ENCODE data around the gene FAM228B. TPM values are rescaled to one million over a fixed set of nuclear protein-coding genes. Genes with fewer than 3 reads are reported as not detected.

FAM228B gene
- total and polyA plus RNA-seq, 7 donors = 1.4 to 44.1 (median 24.7) TPM

- peak in 1 of 2 donors; percentile 41 for TF ChIP-seq POLR2A (IDR thresholded peaks at IDR 0.05)
- peak in 1 of 4 donors; percentile 10 for TF ChIP-seq POLR2AphosphoS5 (IDR thresholded peaks at IDR 0.05)
- TF ChIP-seq CTCF (IDR thresholded peaks at IDR 0.05) = no peak
- no peak for DNase-seq
Measured at GRCh38 chr2:24076849-24077534, 46.3 kb upstream of the FAM228B start.

GRCh38 chr2:24077535-24077877 is 45.8 kb upstream of the FAM228B start:
- Histone ChIP-seq H3K27ac (peak overlapping the region; percentile 91 to 96 (median 92)), H3K27me3 (no peaks in the 10 kb centered on the region), H3K4me1 (peaks cover 0 to 22% (median 20%) of the 10 kb centered on the region in 4 donors), H3K36me3 (peaks cover 0 to 48% (median 8%) of the 10 kb centered on the region in 4 donors), H3K9me3 (no peaks in the 10 kb centered on the region), H3K4me3 (peak overlapping the region; percentile 52 to 88 (median 66))
- no peak for TF ChIP-seq CTCF (IDR thresholded peaks at IDR 0.05)
- no peak for TF ChIP-seq POLR2AphosphoS5 (IDR thresholded peaks at IDR 0.05)
- TF ChIP-seq EP300 (IDR thresholded peaks at IDR 0.05) = no peak
- no peak for TF ChIP-seq POLR2A (IDR thresholded peaks at IDR 0.05)
- intact Hi-C loops (cut with DNase I) = loop anchor here (2.0 to 5.0 kb wide), 5 partner anchors 31 to 415 kb away; partner anchors contain the start of genes ATAD2B, FAM228B, NCOA1 and PFN4
- 5 to 13% methylated on average over 9 of the region's 9 CpGs for WGBS, 2 donors
- no peak for DNase-seq

More at GRCh38 chr2:24076849-24077534, 46.3 kb upstream of the FAM228B start:
- peaks cover 0 to 22% (median 20%) of the 10 kb centered on the region in 4 donors for H3K4me1 ChIP-seq
- WGBS, 2 donors = 0 to 1% methylated on average over 41 of the region's 41 CpGs
- peak overlapping the region; percentile 52 to 88 (median 66) for H3K4me3 ChIP-seq
- H3K9me3 ChIP-seq = no peaks in the 10 kb centered on the region
- H3K27me3 ChIP-seq = no peaks in the 10 kb centered on the region
- intact Hi-C loops (cut with DNase I) = loop anchor here (2.0 to 5.0 kb wide), 5 partner anchors 30 to 415 kb away; partner anchors contain the start of genes ATAD2B, FAM228B, NCOA1 and PFN4
- peaks cover 0 to 48% (median 6%) of the 10 kb centered on the region in 4 donors for H3K36me3 ChIP-seq
- peak overlapping the region; percentile 91 to 96 (median 92) for H3K27ac ChIP-seq

- intact Hi-C loops (cut with DNase I) = loop anchor here (2.0 to 5.0 kb wide), 5 partner anchors 31 to 414 kb away; partner anchors contain the start of genes ATAD2B, FAM228B, NCOA1 and PFN4
- TF ChIP-seq EP300 (IDR thresholded peaks at IDR 0.05) (no peak), POLR2AphosphoS5 (IDR thresholded peaks at IDR 0.05) (no peak), CTCF (IDR thresholded peaks at IDR 0.05) (no peak), POLR2A (IDR thresholded peaks at IDR 0.05) (no peak)
- WGBS, 2 donors = 23 to 54% methylated on average over 2 of the region's 2 CpGs
- Histone ChIP-seq H3K36me3 (peaks cover 0 to 48% (median 8%) of the 10 kb centered on the region in 4 donors), H3K27me3 (no peaks in the 10 kb centered on the region), H3K4me1 (peaks cover 0 to 23% (median 20%) of the 10 kb centered on the region in 4 donors), H3K27ac (peak overlapping the region; percentile 91 to 96 (median 92)), H3K4me3 (peak overlapping the region in 3 of 4 donors; percentile 52 to 88 (median 69)), H3K9me3 (no peaks in the 10 kb centered on the region)
- no peak for DNase-seq
Measured at GRCh38 chr2:24077879-24078278, 45.4 kb upstream of the FAM228B start.

DNA sequence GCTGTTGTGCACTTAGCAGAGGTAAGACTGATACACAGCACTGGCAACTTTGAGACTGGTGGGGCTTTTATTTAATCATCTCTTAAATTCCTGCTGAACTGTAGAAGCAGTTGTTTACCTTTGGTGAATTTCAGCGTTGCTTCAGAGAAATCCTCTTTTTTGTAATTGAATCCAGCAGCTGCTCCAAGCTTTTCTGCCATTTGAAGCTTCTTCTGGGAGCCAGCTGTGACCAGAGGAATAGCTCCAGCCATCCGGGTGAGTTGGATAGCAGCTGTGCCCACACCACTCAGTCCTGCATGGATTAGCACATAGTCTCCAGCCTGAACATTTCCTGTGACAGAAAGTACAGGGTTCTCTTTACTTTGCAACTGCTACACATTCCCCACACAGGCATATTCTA is 42.6 kb upstream of the FAM228B start:
- intact Hi-C loops (cut with DNase I) = loop anchor here (5.0 kb wide), 2 partner anchors 258 to 302 kb away; no protein-coding TSS in a partner anchor
- no peak for DNase-seq
- 79 to 88% methylated on average over 2 of the region's 2 CpGs for WGBS, 2 donors
- Histone ChIP-seq H3K27ac (no peak overlapping the region), H3K36me3 (peaks cover 0 to 34% (median 4%) of the 10 kb centered on the region in 4 donors), H3K4me1 (peaks cover 0 to 31% (median 22%) of the 10 kb centered on the region in 4 donors), H3K27me3 (no peaks in the 10 kb centered on the region), H3K4me3 (no peak overlapping the region), H3K9me3 (no peaks in the 10 kb centered on the region)
- no peak for TF ChIP-seq EP300 (IDR thresholded peaks at IDR 0.05)
- TF ChIP-seq CTCF (IDR thresholded peaks at IDR 0.05) = no peak
- no peak for TF ChIP-seq POLR2AphosphoS5 (IDR thresholded peaks at IDR 0.05)
- no peak for TF ChIP-seq POLR2A (IDR thresholded peaks at IDR 0.05)
